Stimulated activated CD4-positive, alpha-beta T cell treated with anti-CD3 and anti-CD28 coated beads, Interleukin-4, amount 100 ng/mL, for 1 hour (primary cell): ENCODE data around the gene CPNE7.

Source experiments
- DNase-seq: peaks from one replicate; pipeline ENCODE4 v3.0.0-alpha.2; 2020

Gene CPNE7

GRCh38 chr16:89550421-89551007 lies 25.0 kb upstream of the CPNE7 start:
- DNase-seq: no peak

- no peak for DNase-seq
Observed at GRCh38 chr16:89552329-89552728, 23.2 kb upstream of the CPNE7 start.

GRCh38 chr16:89552913-89553312 lies 22.6 kb upstream of the CPNE7 start:
- no peak for DNase-seq

GRCh38 chr16:89553733-89554132 lies 21.8 kb upstream of the CPNE7 start:
- no peak for DNase-seq

GRCh38 chr16:89554343-89554742 lies 21.2 kb upstream of the CPNE7 start:
- no peak for DNase-seq

GRCh38 chr16:89555265-89555664 lies 20.3 kb upstream of the CPNE7 start:
- DNase-seq: no peak

- DNase-seq: no peak
Observed at GRCh38 chr16:89555780-89556179, 19.8 kb upstream of the CPNE7 start.

- peak; percentile 89 for DNase-seq
Observed at GRCh38 chr16:89556750-89557689, 18.5 kb upstream of the CPNE7 start.

- DNase-seq: no peak
Observed at GRCh38 chr16:89557690-89558490, 17.7 kb upstream of the CPNE7 start.

GRCh38 chr16:89560378-89561141 lies 15.0 kb upstream of the CPNE7 start, which contains the start of gene RPL13:
RPL13 (plus strand) TSS chr16:89560682; CDS start chr16:89560960, 278 bp downstream.
- DNase-seq: peak; percentile 92

GRCh38 chr16:89561142-89561883 lies 14.2 kb upstream of the CPNE7 start:
- no peak for DNase-seq

- DNase-seq: no peak
Observed at GRCh38 chr16:89561884-89562599, 13.5 kb upstream of the CPNE7 start.

- DNase-seq: no peak
Observed at GRCh38 chr16:89562939-89563338, 12.6 kb upstream of the CPNE7 start.

- no peak for DNase-seq
Observed at GRCh38 chr16:89563639-89564392, 11.7 kb upstream of the CPNE7 start.

GRCh38 chr16:89564476-89565255 lies 10.9 kb upstream of the CPNE7 start:
- DNase-seq: peak; percentile 40

GRCh38 chr16:89565256-89565505 lies 10.4 kb upstream of the CPNE7 start:
- DNase-seq: peak; percentile 49

- DNase-seq: peak; percentile 61
Observed at GRCh38 chr16:89565506-89566372, 9.8 kb upstream of the CPNE7 start.

- no peak for DNase-seq
Observed at GRCh38 chr16:89567656-89568594, 7.6 kb upstream of the CPNE7 start.
